NCI-H460 (cell line): ENCODE measurements around the gene CXXC4. TPM values are rescaled to one million over a fixed set of nuclear protein-coding genes. Genes with fewer than 3 reads are reported as not detected.

ENCODE experiments used
- DNase-seq: peaks from one replicate; pipeline ENCODE4 v3.0.0-alpha.2; 2016; ENCODE audit warnings: low read depth; ENCODE audit errors: extremely low read depth
- total RNA-seq: library from RNA; depleted of rRNA; stranded (reverse); fragments of >200 nt; shearing (Covaris generic); gene quantifications from 2 replicates; pipeline ENCODE4 v1.2.3, GENCODE V29; 2014

CXXC4 gene
- total RNA-seq, 1 experiment from 2014 or later = 0.22 TPM

DNA sequence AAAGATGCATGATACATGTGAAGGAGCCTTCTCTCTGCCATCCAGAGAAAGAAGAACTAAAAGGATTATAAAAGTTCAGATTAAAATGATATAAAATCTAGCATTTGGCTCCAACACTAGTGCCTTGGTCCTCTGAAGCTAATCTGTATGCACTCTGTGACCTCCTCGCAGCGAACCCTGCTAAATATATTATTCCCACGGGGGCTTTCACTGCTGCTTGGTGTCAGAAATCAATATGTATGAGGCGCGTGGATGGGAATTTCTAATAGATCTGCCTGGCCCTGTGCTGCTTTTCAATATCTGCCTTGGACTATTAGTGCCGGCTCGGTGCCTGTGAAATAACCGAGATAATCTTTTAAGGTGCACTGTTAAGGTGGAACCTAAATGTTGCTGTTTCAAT is 69.7 kb downstream of the CXXC4 start:
- DNase-seq = no peak

DNA sequence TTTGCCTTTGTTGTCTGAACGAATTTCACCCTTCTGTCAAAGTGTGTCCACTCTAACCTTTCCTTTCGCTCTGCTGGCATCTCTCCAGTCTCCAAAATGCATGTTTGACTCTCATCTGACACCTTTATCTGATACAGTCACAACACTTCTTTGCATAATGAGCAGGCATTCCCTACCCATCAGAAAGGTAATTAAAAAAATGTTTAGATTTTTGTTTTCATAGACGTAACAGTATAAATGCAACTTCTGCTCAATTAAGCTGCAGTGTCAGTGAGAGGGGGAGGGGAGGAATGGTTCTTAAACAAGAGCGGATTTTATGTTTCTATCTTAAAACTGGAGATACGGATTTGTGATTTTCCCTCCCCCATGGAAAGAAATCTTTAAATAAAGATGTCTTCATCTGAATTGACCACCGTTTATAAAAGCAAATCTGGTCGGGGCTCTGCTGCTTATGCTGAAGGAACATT is 70.2 kb downstream of the CXXC4 start:
- no peak for DNase-seq

DNA sequence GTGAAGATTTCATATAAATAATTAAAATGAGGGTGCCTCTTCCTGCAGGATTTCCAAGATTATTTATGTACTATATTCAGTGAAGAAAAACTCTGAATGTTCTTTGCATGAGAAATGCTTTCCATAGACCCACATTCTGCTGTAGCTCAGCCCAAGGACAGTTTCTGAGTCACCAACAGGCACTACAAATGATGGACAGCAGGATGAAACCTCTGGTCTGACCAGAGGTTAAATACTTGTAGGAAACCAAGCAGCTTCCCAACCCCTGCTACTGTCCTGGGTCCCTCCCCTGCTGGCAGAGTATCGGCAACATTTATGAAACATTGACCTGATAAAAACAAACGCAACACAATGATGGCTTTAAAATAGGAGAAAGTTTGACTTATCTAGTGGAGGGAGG is 73.1 kb downstream of the CXXC4 start:
- DNase-seq = no peak

DNA sequence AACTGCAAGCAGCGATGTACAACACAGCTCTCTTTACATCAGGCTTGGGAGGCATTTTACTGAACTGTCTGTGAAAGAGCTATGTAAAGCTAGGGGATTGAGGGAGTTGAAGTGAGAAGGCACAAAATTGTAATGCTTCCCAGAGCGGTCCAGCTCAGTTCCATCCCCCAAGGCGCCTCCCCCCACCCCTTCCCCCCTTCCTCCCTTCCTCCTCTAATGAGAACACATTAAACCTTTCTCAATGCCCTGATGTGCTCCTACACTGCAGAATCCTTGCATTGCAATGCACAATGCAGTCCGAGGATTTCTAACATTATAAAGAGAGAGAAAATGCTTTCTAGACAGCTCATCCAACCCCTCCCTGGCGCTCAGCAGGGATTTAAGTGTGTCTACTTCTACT is 73.9 kb downstream of the CXXC4 start:
- no peak for DNase-seq
